Measurements from ENCODE around the gene ZNF697. TPM values are rescaled to one million over a fixed set of nuclear protein-coding genes. Genes with fewer than 3 reads are reported as not detected.

The ZNF697 gene
- 17.5 and 21.0 TPM in 2 replicates for total RNA-seq

GRCh38 chr1:119647734-119648619 lies at the start of gene ZNF697:
Gene ZNF697 (minus strand): TSS chr1:119648266. CDS start chr1:119626100, 22,166 bp downstream.

Other genes starting within 250 kb of the ZNF697 start
- not detected in 2 replicates for gene HSD3B2, start 233.1 kb downstream of the ZNF697 start, total RNA-seq
- not detected in 2 replicates for gene HSD3B1, start 141.1 kb downstream of the ZNF697 start, total RNA-seq
- gene PHGDH, start 63.7 kb upstream of the ZNF697 start, total RNA-seq, result 104 and 155 TPM in 2 replicates
- not detected in 2 replicates for gene HMGCS2, start 120.6 kb upstream of the ZNF697 start, total RNA-seq
- gene REG4, start 163.2 kb upstream of the ZNF697 start, total RNA-seq, result not detected in 2 replicates
- gene ADAM30, start 248.2 kb upstream of the ZNF697 start, total RNA-seq, result 0.05 TPM in 1 of 2 replicates, not detected in the other